ENCODE results near the gene SPOCK3. TPM values are rescaled to one million over a fixed set of nuclear protein-coding genes. Genes with fewer than 3 reads are reported as not detected.

SPOCK3 gene
- total RNA-seq, 1 donor from 2014 or later: 0.53 TPM

- no peak for TF ChIP-seq CTCF (IDR thresholded peaks at IDR 0.05; ENCODE audit: insufficient read depth, low read length, severe bottlenecking)
- no peaks in the 10 kb centered on the region for H3K27me3 ChIP-seq (ENCODE audit: control insufficient read depth, insufficient read depth, low read length)
- H3K36me3 ChIP-seq (ENCODE audit: control insufficient read depth, insufficient read depth, low read length): no peaks in the 10 kb centered on the region
- no peak for DNase-seq (ENCODE audit: low read depth)
- FAIRE-seq: no peak
- no peak overlapping the region for H3K4me3 ChIP-seq (ENCODE audit: low read depth, low read length)
Observed at GRCh38 chr4:166737430-166737829, 496.9 kb downstream of the SPOCK3 start.

- Histone ChIP-seq H3K36me3 (ENCODE audit: control insufficient read depth, insufficient read depth, low read length) (no peaks in the 10 kb centered on the region), H3K27me3 (ENCODE audit: control insufficient read depth, insufficient read depth, low read length) (no peaks in the 10 kb centered on the region), H3K4me3 (ENCODE audit: low read depth, low read length) (no peak overlapping the region)
- FAIRE-seq: no peak
- TF ChIP-seq CTCF (IDR thresholded peaks at IDR 0.05; ENCODE audit: insufficient read depth, low read length, severe bottlenecking): no peak
- no peak for DNase-seq (ENCODE audit: low read depth)
Observed at GRCh38 chr4:166735553-166735952, 498.7 kb downstream of the SPOCK3 start.

GRCh38 chr4:166734797-166735196 lies 499.5 kb downstream of the SPOCK3 start:
- FAIRE-seq (no peak), DNase-seq (ENCODE audit: low read depth) (no peak)
- no peak for TF ChIP-seq CTCF (IDR thresholded peaks at IDR 0.05; ENCODE audit: insufficient read depth, low read length, severe bottlenecking)
- Histone ChIP-seq H3K4me3 (ENCODE audit: low read depth, low read length) (no peak overlapping the region), H3K27me3 (ENCODE audit: control insufficient read depth, insufficient read depth, low read length) (no peaks in the 10 kb centered on the region), H3K36me3 (ENCODE audit: control insufficient read depth, insufficient read depth, low read length) (no peaks in the 10 kb centered on the region)

- H3K36me3 ChIP-seq (ENCODE audit: control insufficient read depth, insufficient read depth, low read length): no peaks in the 10 kb centered on the region
- DNase-seq (ENCODE audit: low read depth): no peak
- no peak for FAIRE-seq
- no peak for TF ChIP-seq CTCF (IDR thresholded peaks at IDR 0.05; ENCODE audit: insufficient read depth, low read length, severe bottlenecking)
- H3K4me3 ChIP-seq (ENCODE audit: low read depth, low read length): no peak overlapping the region
- H3K27me3 ChIP-seq (ENCODE audit: control insufficient read depth, insufficient read depth, low read length): no peaks in the 10 kb centered on the region
Observed at GRCh38 chr4:166733686-166734085, 500.6 kb downstream of the SPOCK3 start.

GRCh38 chr4:166726832-166727231 lies 507.5 kb downstream of the SPOCK3 start:
- FAIRE-seq: no peak
- no peaks in the 10 kb centered on the region for H3K36me3 ChIP-seq (ENCODE audit: control insufficient read depth, insufficient read depth, low read length)
- no peak overlapping the region for H3K4me3 ChIP-seq (ENCODE audit: low read depth, low read length)
- TF ChIP-seq CTCF (IDR thresholded peaks at IDR 0.05; ENCODE audit: insufficient read depth, low read length, severe bottlenecking): no peak
- DNase-seq (ENCODE audit: low read depth): no peak
- H3K27me3 ChIP-seq (ENCODE audit: control insufficient read depth, insufficient read depth, low read length): no peaks in the 10 kb centered on the region

- Histone ChIP-seq H3K4me3 (ENCODE audit: low read depth, low read length) (no peak overlapping the region), H3K36me3 (ENCODE audit: control insufficient read depth, insufficient read depth, low read length) (no peaks in the 10 kb centered on the region), H3K27me3 (ENCODE audit: control insufficient read depth, insufficient read depth, low read length) (no peaks in the 10 kb centered on the region)
- peak; percentile 69 for DNase-seq (ENCODE audit: low read depth)
- no peak for FAIRE-seq
- no peak for TF ChIP-seq CTCF (IDR thresholded peaks at IDR 0.05; ENCODE audit: insufficient read depth, low read length, severe bottlenecking)
Observed at GRCh38 chr4:166724369-166724768, 509.9 kb downstream of the SPOCK3 start.
